Progenitor cell of endocrine pancreas (in vitro differentiated cells): ENCODE measurements around the gene CLCA2. TPM values are rescaled to one million over a fixed set of nuclear protein-coding genes. Genes with fewer than 3 reads are reported as not detected.

Source experiments
- DNase-seq: peaks from one replicate; pipeline ENCODE4 v3.0.0; 2021; ENCODE audit warnings: low spot score; ENCODE audit not compliant: unreplicated experiment
- H3K27ac Mint-ChIP-seq: 2 replicates; pipeline ENCODE4 v1.8.0; 2021; ENCODE audit warnings: mild to moderate bottlenecking, moderate library complexity, mixed read lengths
- H3K27me3 Mint-ChIP-seq: 2 replicates; pipeline ENCODE4 v1.8.0; 2021; ENCODE audit warnings: mixed read lengths
- H3K36me3 Mint-ChIP-seq: 2 replicates; pipeline ENCODE4 v1.8.0; 2022; ENCODE audit warnings: mixed read lengths; ENCODE audit not compliant: insufficient read depth
- H3K4me1 Mint-ChIP-seq: 2 replicates; pipeline ENCODE4 v1.8.0; 2021; ENCODE audit warnings: low read depth, mixed read lengths
- H3K4me3 Mint-ChIP-seq: 2 replicates; pipeline ENCODE4 v1.8.0; 2021; ENCODE audit warnings: low read depth, mild to moderate bottlenecking, moderate library complexity, mixed read lengths
- H3K9me3 Mint-ChIP-seq: 2 replicates; pipeline ENCODE4 v1.8.0; 2021; ENCODE audit warnings: low read depth, mixed read lengths
- total RNA-seq: library from RNA; stranded (reverse); gene quantifications from 2 replicates; pipeline ENCODE4 v1.2.1, GENCODE V29; 2021
- TF ChIP-seq, protein P1 (sequence below): fragments of 200-600 bp; sonication (generic); IDR thresholded peaks from one replicate; pipeline ENCODE4 v1.5.0; 2021; ENCODE audit warnings: antibody characterized with exemption, mild to moderate bottlenecking; ENCODE audit not compliant: unreplicated experiment

The CLCA2 gene
- total RNA-seq, 1 donor from 2014 or later = not detected

DNA sequence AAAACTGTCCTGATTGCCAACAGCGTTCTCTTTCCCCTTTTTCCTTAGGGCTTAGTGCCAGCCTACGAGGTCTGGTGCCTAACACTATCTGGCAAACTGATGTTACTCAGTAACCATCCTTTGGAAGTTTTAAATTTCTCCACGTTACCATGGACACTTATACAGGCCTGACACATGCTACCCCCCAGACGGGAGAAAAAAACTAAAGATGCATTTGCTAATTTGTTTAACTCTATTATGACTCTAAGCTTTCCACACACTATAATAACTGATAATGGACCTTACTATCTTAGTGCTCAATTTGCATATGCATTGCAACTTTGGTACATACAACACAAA, 81.6 kb downstream of the CLCA2 start:
- Mint-ChIP-seq H3K27ac (no peak overlapping the region), H3K27me3 (peaks cover 38% of the 10 kb centered on the region), H3K4me1 (peaks cover 14% of the 10 kb centered on the region), H3K4me3 (no peak overlapping the region), H3K9me3 (no peaks in the 10 kb centered on the region), H3K36me3 (no peaks in the 10 kb centered on the region)
- TF ChIP-seq, protein P1, sequence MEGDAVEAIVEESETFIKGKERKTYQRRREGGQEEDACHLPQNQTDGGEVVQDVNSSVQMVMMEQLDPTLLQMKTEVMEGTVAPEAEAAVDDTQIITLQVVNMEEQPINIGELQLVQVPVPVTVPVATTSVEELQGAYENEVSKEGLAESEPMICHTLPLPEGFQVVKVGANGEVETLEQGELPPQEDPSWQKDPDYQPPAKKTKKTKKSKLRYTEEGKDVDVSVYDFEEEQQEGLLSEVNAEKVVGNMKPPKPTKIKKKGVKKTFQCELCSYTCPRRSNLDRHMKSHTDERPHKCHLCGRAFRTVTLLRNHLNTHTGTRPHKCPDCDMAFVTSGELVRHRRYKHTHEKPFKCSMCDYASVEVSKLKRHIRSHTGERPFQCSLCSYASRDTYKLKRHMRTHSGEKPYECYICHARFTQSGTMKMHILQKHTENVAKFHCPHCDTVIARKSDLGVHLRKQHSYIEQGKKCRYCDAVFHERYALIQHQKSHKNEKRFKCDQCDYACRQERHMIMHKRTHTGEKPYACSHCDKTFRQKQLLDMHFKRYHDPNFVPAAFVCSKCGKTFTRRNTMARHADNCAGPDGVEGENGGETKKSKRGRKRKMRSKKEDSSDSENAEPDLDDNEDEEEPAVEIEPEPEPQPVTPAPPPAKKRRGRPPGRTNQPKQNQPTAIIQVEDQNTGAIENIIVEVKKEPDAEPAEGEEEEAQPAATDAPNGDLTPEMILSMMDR = no peak
- DNase-seq = no peak

Other genes with a start within 250 kb of the CLCA2 start
- 111 and 113 TPM in 2 replicates for gene ODF2L, start 27.8 kb upstream of the CLCA2 start, total RNA-seq
- not detected in 2 replicates for gene CLCA1, start 44.8 kb downstream of the CLCA2 start, total RNA-seq
- not detected in 2 replicates for gene CLCA4, start 122.9 kb downstream of the CLCA2 start, total RNA-seq